HepG2 (cell line): ENCODE measurements around the gene GPSM1. TPM values are rescaled to one million over a fixed set of nuclear protein-coding genes. Genes with fewer than 3 reads are reported as not detected.

Experiments
- ATAC-seq: fragments of 200-7000 bp; cut with Tn5 transposase; 3 replicates; pipeline ENCODE4 v1.9.1; 2020; ENCODE audit warnings: mild to moderate bottlenecking, moderate library complexity
- BruUV-seq: library from RNA; stranded (reverse); fragments of 400-500 nt; replicated peaks from 2 replicates; lab custom pipeline; 2021; lab: Mats Ljungman, UMichigan
- CTCF ChIA-PET: fragments of 300-600 bp; formaldehyde crosslinking; extraction: SDS; loops from one replicate; lab custom pipeline; 2021; ENCODE audit warnings: low total read pairs, inconsistent platforms, low intra/inter-chr PET ratio; lab: Yijun Ruan, JAX
- POLR2A ChIA-PET: fragments of 350-600 bp; sonication (Branson Sonifier 250); formaldehyde crosslinking; loops from one replicate; lab custom pipeline; 2020; ENCODE audit warnings: antibody characterized with exemption, inconsistent platforms; lab: Yijun Ruan, JAX
- DNase-seq: peaks from one replicate; pipeline ENCODE4 v3.0.0-alpha.2; 2015; ENCODE audit warnings: low spot score
- FAIRE-seq: peaks from 3 replicates; lab custom pipeline; 2011; peaks lifted over from hg19 to GRCh38; lab: Jason Lieb, UNC
- H2AFZ ChIP-seq: one replicate; pipeline ENCODE4 v1.6.1; 2011; ENCODE audit warnings: low read length, inconsistent platforms
- H3K27ac ChIP-seq: fragments of 300-600 bp; 3 replicates; pipeline ENCODE4 v1.8.0; 2011; ENCODE audit warnings: mixed run types, mild to moderate bottlenecking, mixed read lengths, low read length, inconsistent platforms; ENCODE audit not compliant: insufficient read depth; ENCODE audit errors: extremely low read length
- H3K27me3 ChIP-seq, 2 experiments: fragments of 200-600 bp in 1 of 2; 2 replicates in 1 of 2; 3 replicates in 1 of 2; pipeline versions ENCODE4 v1.6.0 to v1.8.0; 2011; ENCODE audit warnings: low read length in 2 of 2, mild to moderate bottlenecking in 2 of 2, moderate library complexity in 2 of 2, inconsistent platforms in 1 of 2; ENCODE audit not compliant: insufficient read depth in 2 of 2, control insufficient read depth in 1 of 2
- H3K36me3 ChIP-seq, 2 experiments: fragments of 200-600 bp in 1 of 2; replicated peaks in 1 of 2; 2 replicates in 1 of 2; 3 replicates in 1 of 2; pipeline versions ENCODE4 v1.5.1 to v1.8.0; 2011; ENCODE audit warnings: low read length in 2 of 2, inconsistent platforms in 1 of 2; ENCODE audit not compliant: insufficient read depth in 2 of 2, control insufficient read depth in 1 of 2
- H3K4me1 ChIP-seq: 2 replicates; pipeline ENCODE4 v1.5.1; 2012; ENCODE audit warnings: low read length, inconsistent platforms; ENCODE audit not compliant: insufficient read depth
- H3K4me2 ChIP-seq: 2 replicates; pipeline ENCODE4 v1.6.0; 2011; ENCODE audit warnings: low read depth, low read length, inconsistent platforms
- H3K4me3 ChIP-seq, 3 experiments: fragments of 200-600 bp in 1 of 3; sonication (generic), shearing (Covaris generic) in 1 of 3; replicated peaks in 1 of 3; 2 replicates each; pipeline ENCODE4 v1.5.1; 2011 to 2016; ENCODE audit warnings: low read length in 3 of 3, inconsistent platforms in 2 of 3, low read depth in 2 of 3, mild to moderate bottlenecking in 2 of 3, control low read depth in 1 of 3, mixed read lengths in 1 of 3; ENCODE audit not compliant: insufficient read depth in 1 of 3
- H3K79me2 ChIP-seq: one replicate; pipeline ENCODE4 v1.6.1; 2011; ENCODE audit warnings: low read length, inconsistent platforms; ENCODE audit not compliant: insufficient read depth
- H3K9ac ChIP-seq: 2 replicates; pipeline ENCODE4 v1.6.0; 2011; ENCODE audit warnings: mild to moderate bottlenecking, low read depth, low read length, inconsistent platforms; ENCODE audit not compliant: insufficient read depth
- H3K9me3 ChIP-seq: 2 replicates; pipeline ENCODE4 v1.5.1; 2012; ENCODE audit warnings: mild to moderate bottlenecking, low read length
- H4K20me1 ChIP-seq: 2 replicates; pipeline ENCODE4 v1.6.0; 2011; ENCODE audit warnings: inconsistent platforms, mild to moderate bottlenecking, low read length, moderate library complexity; ENCODE audit not compliant: insufficient read depth
- RBM39 ChIP-seq: fragments of 200-400 bp; formaldehyde crosslinking; IDR thresholded peaks from one replicate; pipeline ENCODE4 v1.6.1; 2018; ENCODE audit warnings: antibody characterized with exemption, mild to moderate bottlenecking, low read depth, low read length; ENCODE audit not compliant: poor library complexity, severe bottlenecking
- RFX3 ChIP-seq: IDR thresholded peaks from 2 replicates; pipeline ENCODE4 v1.6.1; 2016; ENCODE audit warnings: missing biosample characterization, missing genetic modification reagents
- SAP130 ChIP-seq: IDR thresholded peaks from 2 replicates; pipeline ENCODE4 v1.6.1; 2016; ENCODE audit warnings: low read depth
- SMC3 ChIP-seq: IDR thresholded peaks from 2 replicates; pipeline ENCODE4 v1.6.1; 2011; ENCODE audit warnings: low read length, improper control_type of control experiment
- STAG1 ChIP-seq: sonication (generic); formaldehyde crosslinking; IDR thresholded peaks from 2 replicates; pipeline ENCODE4 v1.4.0; 2020; ENCODE audit warnings: missing genetic modification reagents
- TOPORS ChIP-seq: sonication (generic); formaldehyde crosslinking; IDR thresholded peaks from 2 replicates; pipeline ENCODE4 v1.8.0; 2023; ENCODE audit warnings: mild to moderate bottlenecking, missing genetic modification reagents
- ZNF577 ChIP-seq: sonication (generic); formaldehyde crosslinking; IDR thresholded peaks from 2 replicates; pipeline ENCODE4 v1.4.0; 2020; ENCODE audit warnings: mild to moderate bottlenecking, low read depth, missing genetic modification reagents, borderline replicate concordance
- WGBS: methylation state at CpG from one replicate; pipeline ENCODE4 v1.1.6; 2017; ENCODE audit warnings: low lambda C conversion rate; 5-methylcytosine and 5-hydroxymethylcytosine counted together
- in situ Hi-C: cut with HindIII; loops from 2 replicates; pipeline ENCODE4 v1.10.0; 2017; ENCODE audit warnings: low pct_unique_long_range_greater_than_20kb; ENCODE audit not compliant: extremely low pct_ligation_motif_present
- intact Hi-C: fragments of 100-400 bp; cut with micrococcal nuclease; formaldehyde crosslinking; loops from one replicate; pipeline ENCODE4 v1.10.0; 2022; ENCODE audit not compliant: unreplicated experiment
- polyA plus RNA-seq, 8 experiments: library from polyadenylated mRNA; depleted of rRNA in 3 of 8; stranded (reverse) in 7 of 8; unstranded in 1 of 8; fragments of >200 nt; fragmentation: Illumina TruSeq in 4 of 8; extraction: Trizol in 4 of 8; gene quantifications; 2 replicates each; pipeline versions ENCODE4 v1.2.1 to v1.2.3, GENCODE V29; 2011 to 2016; ENCODE audit warnings: low read depth in 4 of 8, missing spikeins in 1 of 8, mixed read lengths in 1 of 8; ENCODE audit not compliant: insufficient read depth in 1 of 8
- total RNA-seq, 5 experiments: library from RNA; depleted of rRNA; stranded (reverse); fragments of >200 nt; fragmentation: Illumina TruSeq; extraction: Trizol; gene quantifications; 2 replicates each; pipeline ENCODE4 v1.2.3, GENCODE V29; 2016; ENCODE audit warnings: low read depth in 1 of 5
- TF ChIP-seq, protein P1 (sequence below): sonication (generic); formaldehyde crosslinking; IDR thresholded peaks from 2 replicates; pipeline ENCODE4 v1.4.0; 2020; ENCODE audit warnings: missing genetic modification reagents
- TF ChIP-seq, protein P2 (sequence below): sonication (generic); formaldehyde crosslinking; IDR thresholded peaks from 2 replicates; pipeline ENCODE4 v1.5.1; 2020; ENCODE audit warnings: mild to moderate bottlenecking, missing genetic modification reagents
- TF ChIP-seq, protein P3 (sequence below): sonication (generic); formaldehyde crosslinking; IDR thresholded peaks from 2 replicates; pipeline ENCODE4 v1.5.0; 2020; ENCODE audit warnings: mild to moderate bottlenecking, missing genetic modification reagents, moderate library complexity

GPSM1 gene
- total and polyA plus RNA-seq, 2 of the 13 experiments (the other 11 are each of a cell fraction or from before 2014, with no cell fraction given) = 1.0 to 2.4 TPM

DNA sequence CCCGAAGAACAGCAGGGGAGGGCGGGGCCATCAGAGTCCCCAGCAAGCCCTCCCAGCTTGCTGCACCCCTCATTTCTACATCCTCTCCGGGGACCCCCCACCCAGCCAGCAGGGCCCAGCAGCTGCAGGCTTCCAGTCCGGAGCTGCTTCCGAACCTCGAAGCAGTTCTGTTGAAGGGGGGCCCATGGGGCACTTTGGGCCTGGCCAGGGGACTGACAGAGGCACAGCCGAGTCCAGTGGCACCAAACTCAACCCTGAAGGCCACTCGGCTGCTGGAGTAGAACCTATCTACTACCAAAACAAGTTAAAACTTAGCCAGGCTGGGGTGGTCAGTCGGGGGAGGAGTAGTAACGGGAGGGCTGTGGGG, 15.3 kb upstream of the GPSM1 start:
- TF ChIP-seq, protein P1, sequence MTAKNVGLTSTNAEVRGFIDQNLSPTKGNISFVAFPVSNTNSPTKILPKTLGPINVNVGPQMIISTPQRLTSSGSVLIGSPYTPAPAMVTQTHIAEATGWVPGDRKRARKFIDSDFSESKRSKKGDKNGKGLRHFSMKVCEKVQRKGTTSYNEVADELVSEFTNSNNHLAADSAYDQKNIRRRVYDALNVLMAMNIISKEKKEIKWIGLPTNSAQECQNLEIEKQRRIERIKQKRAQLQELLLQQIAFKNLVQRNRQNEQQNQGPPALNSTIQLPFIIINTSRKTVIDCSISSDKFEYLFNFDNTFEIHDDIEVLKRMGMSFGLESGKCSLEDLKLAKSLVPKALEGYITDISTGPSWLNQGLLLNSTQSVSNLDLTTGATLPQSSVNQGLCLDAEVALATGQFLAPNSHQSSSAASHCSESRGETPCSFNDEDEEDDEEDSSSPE (CRISPR knock-in tag) = no peak
- peak; percentile 18 for TF ChIP-seq RBM39
- no peak for FAIRE-seq
- ATAC-seq = no peak; the same call in 2 of the 3 replicates
- Histone ChIP-seq H3K27ac (no peak overlapping the region), H3K9ac (no peak overlapping the region; the same call in 1 of the 2 replicates), H3K79me2 (no peaks in the 10 kb centered on the region), H3K36me3 (no peaks in the 10 kb centered on the region), H3K4me3 (peak overlapping the region in 1 of 3 experiments; percentile 47; a peak in 1 of 6 replicates), H3K4me1 (peaks cover 44% of the 10 kb centered on the region), H3K9me3 (peaks cover 16% of the 10 kb centered on the region), H3K4me2 (no peak overlapping the region), H2AFZ (no peak overlapping the region), H3K27me3 (no peaks in the 10 kb centered on the region; a peak in 3 of 5 replicates), H4K20me1 (no peaks in the 10 kb centered on the region)
- DNase-seq = no peak
- ChIA-PET CTCF (interaction anchor here (1.2 to 1.5 kb wide), 3 partner anchors 52 to 88 kb away, joined by 4 to 15 read pairs (median 6); partner anchors contain the start of genes DNLZ and SNAPC4), POLR2A (interaction anchor here (0.6 to 2.1 kb wide), 4 partner anchors 15 to 89 kb away, joined by 3 to 7 read pairs (median 3); no protein-coding TSS in a partner anchor)
- BruUV-seq = no TSS peak
- in situ Hi-C loops (no loop called here), intact Hi-C loops (loop anchor here (2.0 kb wide), 1 partner anchor 61 kb away; the partner anchor contains the start of gene CARD9)
- WGBS = no CpG with 5 or more reads among the region's 10 CpGs

DNA sequence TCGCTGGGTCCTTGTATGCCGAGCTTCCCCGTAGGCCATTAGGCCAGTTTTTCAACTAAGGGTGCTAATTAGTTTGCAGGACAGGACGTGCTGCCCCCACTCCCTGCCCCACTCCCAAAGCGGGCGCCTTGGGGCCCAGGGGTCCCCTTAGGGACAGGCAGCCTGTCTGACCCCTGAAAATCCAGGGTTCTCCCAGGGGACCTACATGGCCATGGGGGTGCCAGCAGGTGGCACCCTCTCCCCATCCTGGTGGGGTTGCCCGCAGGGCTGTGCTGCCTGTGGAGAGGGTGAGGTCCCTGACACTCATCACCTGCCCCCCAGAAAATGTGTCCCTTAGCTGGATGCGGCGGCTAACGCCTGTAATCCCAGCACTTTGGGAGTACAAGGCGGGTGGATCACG, 14.9 kb upstream of the GPSM1 start:
- Histone ChIP-seq H2AFZ (no peak overlapping the region), H3K4me1 (peaks cover 44% of the 10 kb centered on the region), H3K27ac (no peak overlapping the region), H3K9ac (no peak overlapping the region), H3K4me3 (no peak overlapping the region; a peak in 1 of 6 replicates), H3K27me3 (no peaks in the 10 kb centered on the region; a peak in 3 of 5 replicates), H3K9me3 (peaks cover 16% of the 10 kb centered on the region), H3K36me3 (no peaks in the 10 kb centered on the region), H3K4me2 (no peak overlapping the region), H3K79me2 (no peaks in the 10 kb centered on the region), H4K20me1 (no peaks in the 10 kb centered on the region)
- no TSS peak for BruUV-seq
- CTCF ChIA-PET = interaction anchor here (1.2 to 1.5 kb wide), 3 partner anchors 51 to 88 kb away, joined by 4 to 15 read pairs (median 6); partner anchors contain the start of genes DNLZ and SNAPC4
- WGBS = 51% methylated on average over 7 of the region's 12 CpGs
- ATAC-seq = peak; percentile 79
- POLR2A ChIA-PET = interaction anchor here (2.1 kb wide), 1 partner anchor 51 kb away, joined by 7 read pairs; no protein-coding TSS in a partner anchor
- no peak for FAIRE-seq
- intact Hi-C loops (loop anchor here (2.0 kb wide), 1 partner anchor 60 kb away; the partner anchor contains the start of gene CARD9), in situ Hi-C loops (no loop called here)
- no peak for DNase-seq
- TF ChIP-seq, protein P2, sequence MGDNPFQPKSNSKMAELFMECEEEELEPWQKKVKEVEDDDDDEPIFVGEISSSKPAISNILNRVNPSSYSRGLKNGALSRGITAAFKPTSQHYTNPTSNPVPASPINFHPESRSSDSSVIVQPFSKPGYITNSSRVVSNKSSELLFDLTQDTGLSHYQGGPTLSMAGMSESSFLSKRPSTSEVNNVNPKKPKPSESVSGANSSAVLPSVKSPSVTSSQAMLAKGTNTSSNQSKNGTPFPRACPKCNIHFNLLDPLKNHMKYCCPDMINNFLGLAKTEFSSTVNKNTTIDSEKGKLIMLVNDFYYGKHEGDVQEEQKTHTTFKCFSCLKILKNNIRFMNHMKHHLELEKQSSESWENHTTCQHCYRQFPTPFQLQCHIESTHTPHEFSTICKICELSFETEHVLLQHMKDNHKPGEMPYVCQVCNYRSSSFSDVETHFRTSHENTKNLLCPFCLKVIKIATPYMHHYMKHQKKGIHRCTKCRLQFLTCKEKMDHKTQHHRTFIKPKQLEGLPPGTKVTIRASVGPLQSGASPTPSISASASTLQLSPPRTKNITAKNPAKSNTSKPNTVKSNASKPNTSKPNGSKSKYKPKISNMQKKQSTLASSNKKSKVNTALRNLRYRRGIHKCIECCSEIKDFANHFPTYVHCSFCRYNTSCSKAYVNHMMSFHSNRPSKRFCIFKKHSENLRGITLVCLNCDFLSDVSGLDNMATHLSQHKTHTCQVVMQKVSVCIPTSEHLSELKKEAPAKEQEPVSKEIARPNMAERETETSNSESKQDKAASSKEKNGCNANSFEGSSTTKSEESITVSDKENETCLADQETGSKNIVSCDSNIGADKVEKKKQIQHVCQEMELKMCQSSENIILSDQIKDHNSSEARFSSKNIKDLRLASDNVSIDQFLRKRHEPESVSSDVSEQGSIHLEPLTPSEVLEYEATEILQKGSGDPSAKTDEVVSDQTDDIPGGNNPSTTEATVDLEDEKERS (CRISPR knock-in tag) = no peak
- TF ChIP-seq SAP130 (CRISPR knock-in tag) = peak; percentile 26; the same call in 1 of the 2 replicates
- TF ChIP-seq STAG1 (CRISPR knock-in tag) = peak; percentile 84
- TF ChIP-seq, protein P3, sequence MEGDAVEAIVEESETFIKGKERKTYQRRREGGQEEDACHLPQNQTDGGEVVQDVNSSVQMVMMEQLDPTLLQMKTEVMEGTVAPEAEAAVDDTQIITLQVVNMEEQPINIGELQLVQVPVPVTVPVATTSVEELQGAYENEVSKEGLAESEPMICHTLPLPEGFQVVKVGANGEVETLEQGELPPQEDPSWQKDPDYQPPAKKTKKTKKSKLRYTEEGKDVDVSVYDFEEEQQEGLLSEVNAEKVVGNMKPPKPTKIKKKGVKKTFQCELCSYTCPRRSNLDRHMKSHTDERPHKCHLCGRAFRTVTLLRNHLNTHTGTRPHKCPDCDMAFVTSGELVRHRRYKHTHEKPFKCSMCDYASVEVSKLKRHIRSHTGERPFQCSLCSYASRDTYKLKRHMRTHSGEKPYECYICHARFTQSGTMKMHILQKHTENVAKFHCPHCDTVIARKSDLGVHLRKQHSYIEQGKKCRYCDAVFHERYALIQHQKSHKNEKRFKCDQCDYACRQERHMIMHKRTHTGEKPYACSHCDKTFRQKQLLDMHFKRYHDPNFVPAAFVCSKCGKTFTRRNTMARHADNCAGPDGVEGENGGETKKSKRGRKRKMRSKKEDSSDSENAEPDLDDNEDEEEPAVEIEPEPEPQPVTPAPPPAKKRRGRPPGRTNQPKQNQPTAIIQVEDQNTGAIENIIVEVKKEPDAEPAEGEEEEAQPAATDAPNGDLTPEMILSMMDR (CRISPR knock-in tag) = peak; percentile 89
- TF ChIP-seq ZNF577 = no peak
- TF ChIP-seq RFX3 (CRISPR knock-in tag) = no peak
- no peak for TF ChIP-seq TOPORS
- TF ChIP-seq SMC3 = peak; percentile 55; the same call in 1 of the 2 replicates
